ENCODE results near the gene HS3ST3A1.
"Not testable (repeated sequence)": the region's sequence is repeated elsewhere in the genome, so short reads cannot be mapped to it uniquely, and the experiment has no call there.

HS3ST3A1 gene

GRCh38 chr17:13569398-13570123, 32.2 kb downstream of the HS3ST3A1 start:
- DNase-seq: no peak

- DNase-seq: no peak
These were observed 32.9 kb downstream of the HS3ST3A1 start for GRCh38 chr17:13568582-13569397.

GRCh38 chr17:13563866-13564265, 37.9 kb downstream of the HS3ST3A1 start:
- DNase-seq: no peak

GRCh38 chr17:13562271-13562800, 39.4 kb downstream of the HS3ST3A1 start:
- DNase-seq: no peak

- DNase-seq: no peak
These were observed 40.0 kb downstream of the HS3ST3A1 start for GRCh38 chr17:13561606-13562270.

- DNase-seq: no peak
These were observed 40.8 kb downstream of the HS3ST3A1 start for GRCh38 chr17:13560935-13561334.

- no peak for DNase-seq
These were observed 43.1 kb downstream of the HS3ST3A1 start for GRCh38 chr17:13558588-13558987.

GRCh38 chr17:13557077-13557476, 44.7 kb downstream of the HS3ST3A1 start:
- DNase-seq: no peak

- DNase-seq: no peak
These were observed 47.5 kb downstream of the HS3ST3A1 start for GRCh38 chr17:13554231-13554630.

GRCh38 chr17:13550291-13550690, 51.4 kb downstream of the HS3ST3A1 start:
- DNase-seq: no peak

GRCh38 chr17:13548576-13548975, 53.2 kb downstream of the HS3ST3A1 start:
- DNase-seq: not testable (repeated sequence)

- DNase-seq: no peak
These were observed 54.9 kb downstream of the HS3ST3A1 start for GRCh38 chr17:13546851-13547250.

GRCh38 chr17:13545941-13546340, 55.8 kb downstream of the HS3ST3A1 start:
- no peak for DNase-seq

- peak; percentile 26 for DNase-seq
These were observed 57.0 kb downstream of the HS3ST3A1 start for GRCh38 chr17:13544765-13545164.

GRCh38 chr17:13544292-13544691, 57.4 kb downstream of the HS3ST3A1 start:
- no peak for DNase-seq

- DNase-seq: no peak
These were observed 59.1 kb downstream of the HS3ST3A1 start for GRCh38 chr17:13542636-13543035.

- no peak for DNase-seq
These were observed 60.7 kb downstream of the HS3ST3A1 start for GRCh38 chr17:13541032-13541480.

- no peak for DNase-seq
These were observed 61.2 kb downstream of the HS3ST3A1 start for GRCh38 chr17:13540546-13540945.

GRCh38 chr17:13539421-13539820, 62.3 kb downstream of the HS3ST3A1 start:
- no peak for DNase-seq

- no peak for DNase-seq
These were observed 62.8 kb downstream of the HS3ST3A1 start for GRCh38 chr17:13538841-13539411.

GRCh38 chr17:13537871-13538643, 63.7 kb downstream of the HS3ST3A1 start:
- no peak for DNase-seq

- no peak for DNase-seq
These were observed 64.5 kb downstream of the HS3ST3A1 start for GRCh38 chr17:13537167-13537731.
